ENCODE results near the gene CFAP46.

- TF ChIP-seq EZH2 (IDR thresholded peaks at IDR 0.05; ENCODE audit: borderline replicate concordance, low read depth, low read length, severe bottlenecking), result no peak
- TF ChIP-seq CTCF (IDR thresholded peaks at IDR 0.05; ENCODE audit: borderline replicate concordance, extremely low read depth, low read length, poor library complexity, severe bottlenecking), result no peak
Observed at GRCh38 chr10:132875435-132875834, 66.9 kb downstream of the CFAP46 start.
